Central memory CD8-positive, alpha-beta T cell (primary cell): ENCODE results near the gene FTCD.
A peak's percentile ranks its signal among the peaks of the same experiment; 100 is the strongest.
"Not testable (repeated sequence)": the region's sequence is repeated elsewhere in the genome, so short reads cannot be mapped to it uniquely, and the experiment has no call there.

Experiments used
- ATAC-seq: fragments of 150-1000 bp; cut with Tn5 transposase; replicated peaks from 2 replicates; pipeline ENCODE4 v1.10.0; 2022; ENCODE audit warnings: mild to moderate bottlenecking, moderate FRiP score, moderate number of reproducible peaks; ENCODE audit not compliant: poor library complexity, severe bottlenecking; ENCODE audit errors: extremely low read depth
- DNase-seq, 2 donors: peaks; one replicate each; pipeline ENCODE4 v3.0.0; 2021; ENCODE audit warnings: low spot score in 2 of 2
- H3K27ac Mint-ChIP-seq: one replicate; pipeline ENCODE4 v1.8.0; 2022; ENCODE audit warnings: low read depth, mild to moderate bottlenecking, moderate library complexity, mixed read lengths
- H3K27me3 Mint-ChIP-seq: one replicate; pipeline ENCODE4 v1.8.0; 2022; ENCODE audit warnings: mixed read lengths
- H3K36me3 Mint-ChIP-seq: one replicate; pipeline ENCODE4 v1.8.0; 2022; ENCODE audit warnings: mild to moderate bottlenecking, moderate library complexity, mixed read lengths; ENCODE audit not compliant: insufficient read depth
- H3K4me1 Mint-ChIP-seq: one replicate; pipeline ENCODE4 v1.8.0; 2022; ENCODE audit warnings: mixed read lengths
- H3K4me3 Mint-ChIP-seq: one replicate; pipeline ENCODE4 v1.8.0; 2022; ENCODE audit warnings: mild to moderate bottlenecking, moderate library complexity, mixed read lengths
- H3K9me3 Mint-ChIP-seq: one replicate; pipeline ENCODE4 v1.8.0; 2022; ENCODE audit warnings: mixed read lengths

FTCD gene

DNA sequence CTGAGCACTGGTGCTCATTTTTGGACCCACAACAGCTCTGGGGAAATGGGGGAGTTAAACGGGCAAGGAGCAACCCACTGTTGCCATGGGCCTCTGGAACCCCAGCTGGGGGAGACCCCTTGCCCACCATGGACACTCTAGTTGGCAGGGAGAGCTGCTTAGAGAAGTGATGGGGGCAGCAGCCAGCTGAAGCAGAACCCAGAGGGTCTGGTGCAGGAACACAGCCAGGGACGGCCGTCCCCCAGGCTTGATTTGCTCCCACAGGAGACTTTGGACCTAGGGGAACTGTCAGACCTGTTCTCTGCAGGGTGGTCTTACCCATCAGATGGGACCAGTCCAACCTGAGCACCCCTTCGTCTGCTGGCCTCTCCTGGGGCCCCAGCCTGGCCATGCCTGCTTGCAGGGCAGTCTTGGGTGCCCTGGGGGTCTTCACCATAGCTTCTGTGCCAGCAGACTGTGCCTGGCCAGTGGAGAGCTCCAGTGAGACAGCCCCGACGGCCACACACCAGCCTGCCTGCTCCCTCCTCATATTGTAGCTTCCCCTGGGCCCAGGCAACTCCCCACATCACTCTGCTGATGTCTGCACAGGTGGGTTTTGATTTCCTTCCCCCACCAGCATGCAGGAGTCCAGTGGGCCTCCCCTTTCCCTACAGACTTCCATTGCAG is 17.6 kb upstream of the FTCD start:
- Mint-ChIP-seq H3K9me3 (peaks cover 16% of the 10 kb centered on the region), H3K4me3 (no peak overlapping the region), H3K4me1 (peaks cover 6% of the 10 kb centered on the region), H3K36me3 (peaks cover 2% of the 10 kb centered on the region), H3K27ac (no peak overlapping the region), H3K27me3 (peaks cover 19% of the 10 kb centered on the region)
- DNase-seq (peak in 1 of 2 donors; percentile 8), ATAC-seq (no peak)

DNA sequence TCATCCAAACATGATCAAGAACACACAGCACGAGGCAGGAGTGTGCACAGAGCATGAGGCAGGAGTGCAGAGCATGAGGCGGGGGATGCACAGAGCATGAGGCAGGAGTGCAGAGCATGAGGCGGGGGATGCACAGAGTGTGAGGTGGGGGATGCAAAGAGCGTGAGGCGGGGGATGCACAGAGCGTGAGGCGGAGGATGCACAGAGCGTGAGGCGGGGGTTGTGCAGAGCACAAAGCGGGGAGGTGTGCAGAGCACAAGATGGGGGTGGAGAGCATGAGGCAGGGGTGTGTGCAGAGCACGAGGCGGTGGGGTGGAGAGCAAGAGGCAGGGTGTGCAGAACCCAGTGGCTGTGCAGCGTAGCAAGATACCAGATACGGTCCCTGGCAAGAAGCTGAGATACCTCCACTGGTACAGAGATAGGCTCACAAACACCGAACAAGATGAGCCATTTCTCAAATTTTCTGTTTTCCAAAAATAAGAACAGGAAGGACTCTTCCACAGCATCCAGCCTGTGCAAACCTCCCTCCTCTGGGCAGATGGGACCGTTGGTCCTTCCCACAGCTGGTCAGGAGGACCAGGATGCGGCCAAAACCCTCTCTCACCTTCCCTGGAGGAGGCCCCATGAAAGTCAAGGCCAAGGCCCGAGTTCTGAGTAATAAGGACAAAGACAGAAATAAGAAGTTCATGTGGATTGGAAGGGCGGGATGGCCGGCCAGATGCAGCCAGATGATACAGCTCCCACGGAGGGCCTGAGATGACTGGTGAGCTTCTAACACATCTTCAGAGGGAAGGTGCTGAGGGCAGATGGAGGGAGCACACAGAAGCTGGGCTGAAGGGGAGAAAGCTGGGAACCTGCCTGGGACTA is 16.9 kb upstream of the FTCD start:
- Mint-ChIP-seq H3K4me3 (no peak overlapping the region), H3K36me3 (peaks cover 2% of the 10 kb centered on the region), H3K27me3 (peaks cover 19% of the 10 kb centered on the region), H3K9me3 (peaks cover 16% of the 10 kb centered on the region), H3K27ac (no peak overlapping the region), H3K4me1 (peaks cover 6% of the 10 kb centered on the region)
- no peak for ATAC-seq
- peak in 1 of 2 donors; percentile 5 for DNase-seq

DNA sequence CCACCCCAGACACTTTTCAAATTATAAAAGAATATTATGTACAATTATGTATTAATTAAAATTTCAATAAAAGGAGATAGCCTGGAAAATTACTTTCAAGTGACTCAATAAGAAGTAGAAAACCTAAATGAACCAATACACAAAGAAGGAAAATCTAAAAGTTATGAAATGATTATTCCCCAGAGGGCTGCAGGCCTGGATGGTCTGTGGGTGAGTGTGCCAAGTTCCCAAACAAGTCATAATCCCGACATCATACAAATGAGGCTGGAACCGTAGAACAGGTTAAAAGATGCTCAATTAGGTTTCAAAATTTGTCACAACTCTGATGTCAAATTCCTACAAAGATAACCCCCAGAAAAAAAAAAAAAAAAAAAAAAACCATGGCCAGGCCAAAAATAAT is 16.2 kb upstream of the FTCD start:
- H3K4me3 Mint-ChIP-seq: no peak overlapping the region
- H3K4me1 Mint-ChIP-seq: peaks cover 6% of the 10 kb centered on the region
- H3K27ac Mint-ChIP-seq: no peak overlapping the region
- peaks cover 19% of the 10 kb centered on the region for H3K27me3 Mint-ChIP-seq
- ATAC-seq (no peak), DNase-seq (no peak)
- peaks cover 2% of the 10 kb centered on the region for H3K36me3 Mint-ChIP-seq
- peaks cover 16% of the 10 kb centered on the region for H3K9me3 Mint-ChIP-seq

DNA sequence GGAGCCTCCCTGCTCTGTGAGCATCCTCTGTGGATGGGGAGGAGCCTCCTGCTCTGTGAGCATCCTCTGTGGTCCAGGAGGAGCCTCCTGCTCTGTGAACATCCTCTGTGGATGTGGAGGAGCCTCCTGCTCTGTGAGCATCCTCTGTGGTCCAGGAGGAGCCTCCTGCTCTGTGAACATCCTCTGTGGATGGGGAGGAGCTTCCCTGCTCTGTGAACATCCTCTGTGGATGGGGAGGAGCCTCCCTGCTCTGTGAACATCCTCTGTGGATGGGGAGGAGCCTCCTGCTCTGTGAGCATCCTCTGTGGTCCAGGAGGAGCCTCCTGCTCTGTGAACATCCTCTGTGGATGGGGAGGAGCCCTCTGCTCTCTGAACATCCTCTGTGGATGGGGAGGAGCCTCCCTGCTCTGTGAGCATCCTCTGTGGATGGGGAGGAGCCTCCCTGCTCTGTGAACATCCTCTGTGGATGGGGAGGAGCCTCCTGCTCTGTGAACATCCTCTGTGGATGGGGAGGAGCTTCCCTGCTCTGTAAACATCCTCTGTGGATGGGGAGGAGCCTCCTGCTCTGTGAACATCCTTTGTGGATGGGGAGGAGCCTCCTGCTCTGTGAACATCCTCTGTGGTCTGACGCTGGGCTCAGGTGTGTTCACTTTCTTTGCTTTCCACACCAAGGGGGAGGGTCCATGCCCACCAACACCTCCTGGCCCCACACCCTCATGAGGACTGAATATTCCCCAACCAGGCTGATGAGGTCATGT is 15.2 kb upstream of the FTCD start:
- not testable (repeated sequence) for H3K4me3 Mint-ChIP-seq, H3K4me1 Mint-ChIP-seq, ATAC-seq, H3K36me3 Mint-ChIP-seq
- peak overlapping the region; percentile 71 for H3K27ac Mint-ChIP-seq
- DNase-seq: peak in 1 of 2 donors; percentile 35
- peaks cover 16% of the 10 kb centered on the region for H3K9me3 Mint-ChIP-seq
- peaks cover 17% of the 10 kb centered on the region for H3K27me3 Mint-ChIP-seq

DNA sequence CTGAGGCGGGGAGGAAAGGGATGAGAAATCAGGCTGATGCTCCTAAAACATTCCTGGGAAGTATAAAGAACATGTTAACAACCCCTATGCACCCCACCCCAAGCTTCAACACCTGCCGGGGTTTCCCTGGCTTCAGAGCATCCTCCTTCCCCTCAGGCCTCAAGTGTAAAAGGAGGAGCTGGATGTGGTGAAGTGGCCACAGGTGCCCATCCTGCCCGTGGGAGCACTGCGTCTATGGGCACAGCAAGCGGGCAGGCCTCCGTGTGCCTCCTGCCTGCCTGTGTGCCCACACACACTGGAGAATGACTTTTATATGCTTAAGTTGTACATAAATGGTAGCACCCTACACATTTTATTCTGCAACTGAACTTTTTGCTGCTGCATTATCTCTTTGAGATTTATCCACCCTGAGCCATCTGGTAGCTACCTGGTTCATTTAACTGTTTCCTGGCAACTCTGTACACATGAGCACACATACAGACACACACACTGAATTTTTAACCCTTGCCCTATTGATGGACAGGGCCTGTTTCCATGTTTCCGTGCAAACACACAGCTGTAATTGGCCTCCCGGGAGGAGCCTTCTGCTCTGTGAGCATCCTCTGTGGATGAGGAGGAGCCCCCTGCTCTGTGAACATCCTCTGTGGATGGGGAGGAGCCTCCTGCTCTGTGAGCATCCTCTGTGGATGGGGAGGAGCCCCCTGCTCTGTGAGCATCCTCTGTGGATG is 13.4 kb upstream of the FTCD start:
- DNase-seq (peak in 1 of 2 donors; percentile 6), ATAC-seq (no peak)
- Mint-ChIP-seq H3K9me3 (peaks cover 4% of the 10 kb centered on the region), H3K27ac (no peak overlapping the region), H3K4me3 (no peak overlapping the region), H3K27me3 (no peaks in the 10 kb centered on the region), H3K36me3 (peaks cover 2% of the 10 kb centered on the region), H3K4me1 (peaks cover 6% of the 10 kb centered on the region)

DNA sequence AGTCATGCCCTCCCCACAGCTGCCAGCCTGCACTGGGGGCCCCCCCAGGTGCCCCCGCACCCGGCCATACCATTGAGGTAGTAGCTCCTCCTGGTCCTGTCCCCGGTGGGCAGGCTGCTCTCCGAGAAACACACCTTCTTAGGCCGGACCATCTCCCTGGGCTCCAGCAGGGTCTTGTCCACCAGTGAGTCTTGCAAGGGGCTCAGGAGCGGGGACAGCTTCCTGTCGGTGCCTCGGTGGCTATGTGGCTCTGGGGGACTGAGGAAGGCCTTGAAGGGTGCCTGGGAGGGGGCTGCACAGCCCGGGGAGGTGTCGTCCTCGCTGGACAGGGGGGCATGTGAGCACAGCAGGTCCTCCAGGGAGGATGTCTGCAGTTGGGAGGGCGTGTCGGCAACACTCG is 12.9 kb upstream of the FTCD start:
- Mint-ChIP-seq H3K36me3 (peaks cover 2% of the 10 kb centered on the region), H3K4me1 (peaks cover 6% of the 10 kb centered on the region), H3K27me3 (no peaks in the 10 kb centered on the region), H3K9me3 (peaks cover 4% of the 10 kb centered on the region), H3K4me3 (no peak overlapping the region), H3K27ac (no peak overlapping the region)
- DNase-seq: peak in 1 of 2 donors; percentile 8
- no peak for ATAC-seq

DNA sequence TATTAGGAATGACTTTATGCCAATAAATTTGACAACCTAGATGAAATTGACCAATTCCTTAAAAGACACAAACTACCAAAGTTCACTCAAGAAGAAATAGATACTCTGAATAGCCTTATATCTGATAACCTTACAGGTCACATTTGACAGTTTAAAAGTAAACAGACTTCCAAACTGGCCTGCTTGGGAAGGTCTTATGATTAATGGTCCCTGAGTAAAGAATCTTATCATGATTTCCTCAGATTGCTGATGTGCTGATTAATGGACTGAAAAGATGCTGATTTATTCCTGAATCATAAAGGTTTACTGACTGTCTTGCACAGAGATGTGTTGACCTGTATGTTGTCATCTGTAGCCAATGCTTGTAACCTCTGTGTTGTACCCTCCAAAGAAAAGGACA is 9.7 kb upstream of the FTCD start:
- Mint-ChIP-seq H3K4me1 (no peaks in the 10 kb centered on the region), H3K9me3 (no peaks in the 10 kb centered on the region), H3K4me3 (no peak overlapping the region), H3K27me3 (no peaks in the 10 kb centered on the region), H3K36me3 (peaks cover 3% of the 10 kb centered on the region), H3K27ac (no peak overlapping the region)
- ATAC-seq (no peak), DNase-seq (no peak)

DNA sequence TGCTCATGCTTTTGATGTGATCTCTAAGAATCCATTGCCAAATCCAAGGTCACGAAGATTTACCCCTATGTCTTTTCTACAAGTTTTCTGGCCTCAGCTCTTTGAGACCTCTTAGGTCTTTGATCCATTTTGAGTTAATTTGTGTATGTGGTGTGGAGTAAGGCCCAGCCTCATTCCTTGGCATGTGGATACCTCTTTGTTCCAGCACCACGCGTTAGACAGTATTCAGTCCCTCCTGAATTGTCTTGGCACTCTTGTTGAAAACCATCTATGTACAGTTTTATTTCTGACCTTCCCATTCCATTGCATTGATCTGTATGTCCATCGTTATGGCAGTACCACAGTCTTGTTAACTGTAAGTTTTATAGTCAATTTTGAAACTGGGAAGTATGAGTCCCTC is 8.0 kb upstream of the FTCD start:
- no peaks in the 10 kb centered on the region for H3K27me3 Mint-ChIP-seq
- H3K9me3 Mint-ChIP-seq: no peaks in the 10 kb centered on the region
- DNase-seq (peak in 1 of 2 donors; percentile 2), ATAC-seq (no peak)
- no peaks in the 10 kb centered on the region for H3K4me1 Mint-ChIP-seq
- no peak overlapping the region for H3K4me3 Mint-ChIP-seq
- H3K27ac Mint-ChIP-seq: no peak overlapping the region
- peaks cover 3% of the 10 kb centered on the region for H3K36me3 Mint-ChIP-seq

DNA sequence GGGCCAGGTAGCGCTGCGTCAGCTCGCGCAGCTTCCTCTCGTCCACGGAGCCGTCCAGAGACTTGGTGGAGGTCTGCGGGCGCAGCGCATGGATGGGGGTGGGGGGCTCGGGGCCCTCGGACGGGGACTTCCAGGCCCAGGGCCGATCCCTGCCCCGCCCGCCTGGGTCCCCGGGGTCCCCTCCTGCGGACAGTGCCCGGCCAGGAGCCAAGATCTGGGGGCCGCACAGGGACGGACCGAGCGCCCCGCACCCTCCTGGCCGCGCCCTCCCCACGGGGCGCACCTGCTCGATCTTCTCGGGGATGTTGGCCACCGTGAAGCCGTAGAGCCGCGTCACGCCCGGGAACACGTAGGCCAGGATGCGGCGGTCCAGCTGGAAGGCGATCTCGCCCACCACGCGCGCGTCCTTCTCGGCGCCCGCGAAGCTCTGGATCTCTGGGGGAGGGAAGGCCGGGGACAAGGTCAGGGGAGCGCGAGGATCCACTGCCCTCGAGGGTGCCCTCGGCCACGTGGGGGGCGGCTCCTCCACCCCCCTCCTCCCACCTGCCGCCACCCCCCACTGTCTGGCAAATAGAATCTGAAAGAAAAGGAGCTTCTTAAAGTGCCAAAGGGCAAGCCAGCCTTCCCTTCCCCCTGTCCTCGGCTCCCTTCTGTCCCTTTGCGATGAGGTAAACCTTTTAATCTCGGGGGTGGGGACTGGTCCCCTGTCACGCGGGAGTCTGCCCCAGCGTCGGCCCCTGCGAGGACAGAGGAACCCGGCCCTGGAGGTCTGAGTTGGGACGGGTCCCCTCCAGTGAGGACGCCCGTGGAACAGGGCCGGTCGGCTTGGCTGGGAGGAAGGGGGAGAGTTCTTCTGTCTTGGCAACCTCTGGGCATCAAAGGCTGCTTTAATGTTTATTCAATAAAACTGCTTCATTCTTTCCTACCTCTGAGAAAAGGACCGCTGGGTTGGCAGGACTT is 6.5 kb upstream of the FTCD start:
- H3K36me3 Mint-ChIP-seq: peaks cover 3% of the 10 kb centered on the region
- H3K4me1 Mint-ChIP-seq: no peaks in the 10 kb centered on the region
- ATAC-seq: no peak
- no peak for DNase-seq
- H3K4me3 Mint-ChIP-seq: no peak overlapping the region
- no peaks in the 10 kb centered on the region for H3K9me3 Mint-ChIP-seq
- no peak overlapping the region for H3K27ac Mint-ChIP-seq
- no peaks in the 10 kb centered on the region for H3K27me3 Mint-ChIP-seq

DNA sequence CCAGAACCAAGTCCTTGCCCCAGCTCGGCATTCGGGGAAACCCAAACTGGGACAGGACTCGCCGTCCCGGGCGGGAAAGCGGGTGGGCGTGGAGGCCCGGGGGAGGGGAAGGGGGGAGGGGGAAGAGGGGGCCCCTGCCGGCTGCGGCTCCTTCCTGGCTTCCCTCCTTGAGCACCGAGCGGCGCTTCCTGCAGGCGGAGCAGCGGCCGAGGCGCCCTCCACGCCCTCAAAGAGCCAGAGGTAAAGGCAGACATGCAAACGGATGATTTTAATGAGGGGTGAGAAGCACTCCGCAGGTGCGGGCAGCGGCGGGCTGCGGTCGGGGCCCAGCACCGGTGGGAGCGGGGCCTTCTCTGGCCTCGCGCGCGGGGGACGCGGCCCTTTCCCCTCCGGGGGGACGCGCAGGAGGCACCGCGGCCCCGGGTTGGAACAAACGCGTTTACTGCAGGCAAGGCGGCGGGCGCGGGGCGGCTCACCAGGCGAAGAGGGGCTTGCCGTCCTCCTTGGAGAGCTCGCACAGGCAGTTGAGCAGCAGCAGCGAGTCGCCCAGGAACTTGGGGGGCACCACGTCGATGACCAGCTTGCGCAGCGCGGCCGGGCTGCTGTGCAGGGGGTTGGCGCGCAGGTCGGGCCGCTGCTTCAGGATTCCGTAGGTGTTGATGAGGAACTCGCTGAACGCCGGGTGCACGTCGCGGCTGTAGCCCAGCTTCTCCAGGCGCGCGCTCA is 5.7 kb upstream of the FTCD start:
- Mint-ChIP-seq H3K27me3 (no peaks in the 10 kb centered on the region), H3K4me3 (peak overlapping the region; percentile 54), H3K27ac (no peak overlapping the region), H3K4me1 (no peaks in the 10 kb centered on the region), H3K36me3 (peaks cover 3% of the 10 kb centered on the region), H3K9me3 (no peaks in the 10 kb centered on the region)
- DNase-seq: no peak
- ATAC-seq: peak; percentile 28

DNA sequence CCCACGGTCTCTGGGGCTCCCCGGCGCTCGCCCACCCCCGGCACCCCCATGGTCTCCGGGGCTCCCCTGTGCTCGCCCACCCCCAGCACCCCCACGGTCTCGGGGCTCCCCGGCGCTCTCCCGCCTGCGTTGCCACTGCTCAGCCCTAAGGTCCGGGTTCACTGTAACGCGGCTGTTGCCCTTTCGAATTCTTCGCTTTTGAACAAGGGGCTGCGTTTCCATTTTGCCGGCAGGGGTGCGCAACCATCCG is 5.2 kb upstream of the FTCD start:
- ATAC-seq: no peak
- no peak for DNase-seq
- no peaks in the 10 kb centered on the region for H3K4me1 Mint-ChIP-seq
- peaks cover 3% of the 10 kb centered on the region for H3K36me3 Mint-ChIP-seq
- H3K27ac Mint-ChIP-seq: no peak overlapping the region
- H3K4me3 Mint-ChIP-seq: peak overlapping the region; percentile 54
- H3K9me3 Mint-ChIP-seq: no peaks in the 10 kb centered on the region
- H3K27me3 Mint-ChIP-seq: no peaks in the 10 kb centered on the region
